T-helper 2 cell (primary cell): ENCODE measurements around the gene CBX4.
A peak's percentile ranks its signal among the peaks of the same experiment; 100 is the strongest.

Experiments
- DNase-seq, 5 experiments: peaks; one replicate each; pipeline versions ENCODE4 v3.0.0 to v3.0.0-alpha.2; 2012 to 2022

The CBX4 gene

DNA sequence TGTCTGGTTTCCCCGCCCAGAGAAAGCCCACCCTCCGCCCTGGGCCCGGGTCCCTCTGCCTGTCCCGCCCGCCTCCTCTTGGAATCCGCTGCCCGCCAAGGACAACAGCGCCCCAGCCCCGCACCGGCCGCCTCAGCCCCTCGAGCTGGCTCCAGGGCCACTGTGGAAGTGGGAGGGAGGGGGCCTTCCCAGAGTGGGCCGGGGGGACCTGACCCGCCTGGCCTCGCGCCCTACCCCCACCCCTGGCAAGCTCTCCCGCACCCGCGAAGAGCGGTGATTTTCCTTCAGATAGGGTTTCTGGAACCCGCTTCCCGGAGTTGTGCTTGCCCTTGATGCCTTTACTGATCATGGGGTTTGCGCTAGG, 40.1 kb downstream of the CBX4 start:
- DNase-seq = no peak

DNA sequence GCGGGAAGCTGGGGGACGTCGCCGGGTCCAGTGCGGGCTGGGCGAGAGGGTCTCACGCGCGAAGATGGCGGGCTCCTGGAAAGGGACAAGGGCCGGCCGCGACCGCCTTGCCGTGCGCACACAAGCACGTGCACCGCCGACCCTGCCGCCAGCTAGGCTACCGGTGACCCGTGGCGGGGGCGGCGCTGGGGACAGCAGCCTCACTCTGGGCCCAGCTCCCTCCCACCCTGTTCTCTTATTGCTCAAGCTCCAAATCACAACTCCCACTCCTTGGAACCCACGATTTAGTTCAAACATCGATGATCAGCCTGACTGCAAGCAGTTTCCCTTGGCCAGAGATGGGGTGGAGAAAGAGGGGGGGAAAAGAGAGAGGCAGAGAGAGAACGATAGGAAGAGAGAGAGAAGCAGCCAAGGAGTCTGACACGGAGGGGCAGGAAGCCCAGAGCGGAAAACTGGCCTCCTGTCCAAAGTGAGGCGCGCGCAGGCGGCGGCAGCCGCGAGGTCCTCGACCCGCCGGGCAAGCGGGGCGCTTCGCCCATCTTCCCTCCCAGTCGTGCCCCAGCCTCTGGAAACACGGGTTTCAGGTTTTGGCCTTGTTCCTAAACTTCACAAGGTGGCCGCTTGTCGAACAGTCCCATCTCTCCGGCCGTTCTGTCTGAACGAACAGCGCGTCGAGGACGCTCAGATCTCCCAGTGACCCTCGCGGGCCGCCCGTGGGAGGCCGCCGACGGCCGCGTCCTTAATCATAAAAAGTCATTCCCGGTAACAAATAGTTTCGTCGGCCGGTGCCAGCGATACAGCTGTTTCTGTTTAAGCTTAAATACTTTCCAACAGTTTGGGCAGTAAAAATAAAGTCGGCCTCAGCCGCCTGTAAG, 40.7 kb downstream of the CBX4 start:
- DNase-seq = no peak

DNA sequence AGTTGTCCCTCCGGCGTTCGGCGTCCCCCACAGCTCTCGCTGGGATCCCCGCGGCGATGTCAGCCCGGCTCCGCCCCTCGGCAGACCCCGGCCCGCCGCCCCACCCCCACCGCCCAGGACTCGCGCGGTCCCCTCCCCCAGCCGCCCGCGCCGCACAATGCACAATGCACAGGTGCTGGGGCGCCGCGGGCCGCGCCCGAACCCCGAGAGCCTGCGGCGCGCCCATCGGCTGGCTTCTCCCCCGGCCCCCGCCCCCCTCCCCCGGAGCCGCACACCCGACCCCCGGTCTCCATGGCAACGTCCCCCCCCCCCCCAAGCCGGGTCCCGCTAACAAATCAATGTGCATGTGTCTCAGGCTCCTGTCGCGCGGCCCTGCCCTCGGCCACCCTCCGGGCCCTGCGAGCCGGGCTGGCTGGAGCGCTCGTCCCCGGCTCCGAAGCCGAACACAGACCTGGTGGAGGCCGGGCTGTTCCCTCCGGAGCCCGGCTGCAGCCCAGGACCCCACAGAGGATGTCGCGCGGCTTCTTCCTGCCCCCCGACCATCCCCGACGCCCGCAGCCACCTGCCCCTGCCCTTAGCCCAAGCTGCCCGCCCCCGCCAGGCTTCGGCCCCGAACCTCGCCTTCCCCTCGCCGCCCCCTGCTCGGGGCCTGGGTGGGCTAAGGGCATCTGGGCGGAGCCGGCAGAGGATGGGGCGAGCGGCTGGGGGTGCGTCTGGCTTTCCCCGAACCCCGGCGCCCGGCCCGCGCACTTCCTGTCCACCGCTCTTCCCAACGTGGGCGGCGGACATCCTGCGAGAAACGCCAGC, 41.5 kb downstream of the CBX4 start:
- no peak for DNase-seq

DNA sequence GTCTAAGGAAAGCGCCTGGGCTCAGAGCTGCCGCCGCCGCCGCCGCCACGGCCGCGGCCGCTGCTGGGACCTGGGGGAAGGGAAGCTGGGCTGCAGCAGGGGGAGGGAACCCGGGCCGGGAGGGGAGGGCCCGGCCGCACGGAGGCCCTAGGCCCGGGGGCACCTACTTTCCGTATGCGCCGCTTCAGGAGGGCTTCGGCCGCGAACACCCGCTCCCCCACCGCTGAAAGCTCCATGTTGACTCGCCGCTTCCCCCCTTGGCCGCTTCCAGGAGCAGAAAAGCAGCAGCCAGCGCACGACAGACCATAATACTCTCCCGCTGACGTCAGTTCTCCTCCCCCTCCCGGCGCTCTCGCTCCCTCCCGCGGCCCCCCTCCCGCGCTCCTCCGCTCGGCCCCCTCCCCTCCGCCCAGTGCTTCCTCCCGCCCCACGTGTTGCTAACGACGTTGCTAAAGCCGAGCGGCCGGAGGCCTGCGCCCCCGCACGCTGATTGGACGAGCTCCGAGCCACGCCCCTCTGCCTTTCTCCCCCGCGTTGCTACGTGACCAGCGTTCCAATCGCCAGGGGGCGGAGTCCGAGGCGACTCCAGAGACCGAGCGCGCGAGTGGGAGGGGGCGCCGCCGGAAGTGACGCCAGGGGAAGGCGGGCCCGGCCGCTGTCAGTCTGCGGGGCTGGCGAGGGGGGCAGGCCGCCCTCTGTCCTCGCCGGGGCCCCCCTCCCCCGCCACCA, 42.3 kb downstream of the CBX4 start, which contains the start of gene CBX8:
CBX8 (minus strand) TSS at position 315 of the 729 bp plus-strand sequence; CDS start at position 236, 79 bp downstream.
- peak; percentile 97 to 100 (median 99) for DNase-seq

DNA sequence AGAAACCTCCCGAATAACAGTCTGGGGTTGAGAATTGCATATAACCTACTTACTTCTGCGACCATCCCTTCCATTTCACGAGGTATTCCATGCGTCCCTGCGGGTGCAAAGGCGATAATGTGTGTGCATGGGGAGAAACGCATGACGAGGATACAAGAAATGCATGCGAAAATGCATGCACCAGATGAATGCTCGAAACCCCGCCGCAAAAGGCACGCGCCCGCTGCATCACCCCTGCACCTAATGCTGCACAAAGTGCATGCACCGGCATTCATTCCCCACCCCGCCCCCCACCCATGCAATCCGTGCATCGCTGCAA, 42.8 kb downstream of the CBX4 start:
- DNase-seq = no peak

DNA sequence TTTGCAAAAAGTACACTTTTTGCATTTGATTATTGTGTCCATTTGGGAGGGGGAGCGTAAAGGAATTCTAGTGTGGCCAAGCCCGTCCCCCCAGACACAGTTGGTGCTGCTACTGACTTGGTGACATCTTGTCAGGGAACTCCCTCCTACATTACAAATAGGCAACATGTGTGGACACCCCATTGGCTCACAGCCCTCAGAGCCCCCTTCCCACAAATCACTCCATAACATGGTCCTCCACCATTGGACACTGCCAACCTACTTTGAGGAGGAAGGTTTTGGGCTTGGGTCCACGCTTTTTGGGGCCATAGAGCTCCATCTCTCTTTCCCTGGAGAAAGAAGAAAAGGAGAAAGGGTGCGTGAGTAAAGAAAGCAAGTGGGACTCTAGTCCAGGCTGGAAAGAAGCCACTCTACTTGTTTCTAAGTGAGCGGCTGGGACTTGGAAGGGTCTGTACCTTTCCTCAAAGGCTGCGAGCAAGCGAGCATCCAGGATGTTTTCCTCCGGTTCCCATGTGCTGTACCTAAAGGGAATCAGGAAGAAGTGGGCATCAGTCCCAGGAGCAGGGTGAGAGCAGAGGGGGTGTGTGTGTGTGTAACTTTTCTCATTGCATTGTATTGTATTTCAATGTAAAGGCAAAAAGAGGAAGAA, 43.3 kb downstream of the CBX4 start:
- DNase-seq = no peak

DNA sequence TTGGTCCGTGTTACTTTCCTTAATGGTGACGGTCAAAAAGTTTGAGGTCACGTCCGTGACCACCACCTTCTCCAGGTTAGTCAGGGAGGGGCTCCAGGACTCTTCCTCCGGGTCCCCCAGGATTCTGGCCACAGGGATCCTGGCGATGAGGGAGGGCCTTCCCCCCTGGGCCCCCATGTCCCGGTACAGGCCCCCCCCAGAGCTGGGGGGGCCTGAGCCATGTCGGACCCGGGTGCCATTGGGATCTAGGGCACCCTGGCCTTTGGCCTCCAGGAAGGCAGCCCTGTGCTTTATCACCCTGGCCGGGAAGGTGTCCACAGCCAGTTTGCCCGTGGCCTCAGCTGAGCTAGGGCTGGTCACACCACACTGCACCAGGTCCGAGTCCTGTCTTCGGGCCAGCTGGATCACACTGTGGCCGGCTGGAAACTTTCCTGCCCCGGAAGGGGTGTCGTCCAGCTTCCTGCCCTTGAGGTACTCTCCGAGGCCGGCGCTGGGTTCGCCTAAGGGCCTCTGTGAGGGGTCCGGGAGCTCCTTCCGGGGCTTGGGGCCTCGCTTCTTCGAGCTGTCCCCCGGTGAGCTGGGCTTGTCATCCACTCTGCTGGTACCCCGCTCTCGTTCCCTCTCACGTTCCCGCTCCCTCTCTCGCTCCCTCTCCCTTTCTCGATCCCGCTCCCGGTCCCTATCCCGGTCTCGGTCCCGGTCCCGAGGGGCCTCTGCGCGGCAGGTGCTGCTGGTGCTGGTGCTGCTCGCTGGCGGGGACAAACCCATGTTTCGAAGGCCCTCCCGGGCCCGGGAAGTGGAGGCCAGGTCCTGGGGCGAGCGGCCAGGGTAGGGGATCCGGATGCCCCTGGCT, 44.4 kb downstream of the CBX4 start:
- DNase-seq = no peak

DNA sequence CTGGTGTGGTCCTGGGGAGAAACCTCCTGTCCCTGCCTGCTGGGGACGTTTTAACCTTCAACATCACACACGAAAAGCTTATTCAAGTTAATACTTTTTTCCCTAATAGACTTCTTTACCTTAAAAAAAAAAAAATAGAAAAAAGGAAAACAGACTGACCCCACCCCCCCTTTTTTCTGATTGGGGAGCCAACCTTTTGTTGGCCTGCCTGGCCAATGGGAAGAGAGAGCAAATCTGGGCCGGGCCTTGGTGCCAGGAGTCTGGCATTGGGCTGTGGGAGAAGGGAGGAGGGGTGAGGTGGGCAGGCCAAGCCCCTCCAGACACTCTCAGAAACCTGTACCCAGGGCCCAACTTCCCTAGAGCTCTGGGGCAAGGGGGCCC, 45.3 kb downstream of the CBX4 start:
- DNase-seq = no peak

DNA sequence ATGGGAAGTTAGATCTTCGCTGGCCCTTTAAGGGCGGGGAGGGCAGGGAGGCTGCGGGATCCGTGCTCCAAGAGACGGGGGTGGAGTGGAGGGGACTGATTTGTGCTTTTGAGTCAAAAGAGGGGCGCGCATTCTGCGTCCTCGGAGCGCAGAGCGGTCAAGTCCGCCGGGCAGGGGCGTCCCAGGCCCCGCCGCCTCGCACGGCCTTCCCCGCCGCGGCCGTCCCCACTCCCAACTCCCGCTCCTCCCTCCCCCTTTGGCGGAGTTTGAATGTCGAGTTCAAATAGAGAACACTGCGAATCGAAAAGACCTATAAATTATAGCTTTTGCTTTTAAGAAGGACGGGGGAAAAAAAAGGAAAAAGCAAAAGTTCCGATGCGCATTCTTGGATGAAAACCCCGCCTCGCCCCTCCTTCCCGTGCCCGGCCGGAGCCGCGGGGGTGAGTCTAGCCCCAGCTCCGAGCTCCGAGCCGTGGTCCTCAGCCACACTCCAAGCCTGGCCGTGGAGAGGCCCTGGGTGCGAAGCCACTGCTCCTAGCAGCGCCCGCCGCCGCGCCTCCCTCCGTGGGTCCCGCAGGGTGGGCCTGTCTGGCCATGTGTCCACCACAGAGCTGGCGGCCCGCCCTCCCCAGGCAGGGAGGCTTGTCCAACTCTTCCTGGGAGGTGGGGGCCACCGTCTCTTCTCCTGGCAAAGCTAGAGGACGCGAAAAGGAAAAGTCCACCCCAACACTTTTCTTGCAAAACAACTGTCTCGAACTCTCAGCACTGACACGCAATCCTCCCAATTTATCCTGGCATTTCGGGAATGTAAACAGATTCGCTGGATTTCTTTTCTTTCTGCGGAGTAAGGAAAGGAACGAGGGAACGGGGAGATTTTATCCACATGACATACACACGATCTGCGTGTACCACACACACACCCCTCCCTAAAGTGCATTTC, 46.0 kb downstream of the CBX4 start:
- DNase-seq = no peak

DNA sequence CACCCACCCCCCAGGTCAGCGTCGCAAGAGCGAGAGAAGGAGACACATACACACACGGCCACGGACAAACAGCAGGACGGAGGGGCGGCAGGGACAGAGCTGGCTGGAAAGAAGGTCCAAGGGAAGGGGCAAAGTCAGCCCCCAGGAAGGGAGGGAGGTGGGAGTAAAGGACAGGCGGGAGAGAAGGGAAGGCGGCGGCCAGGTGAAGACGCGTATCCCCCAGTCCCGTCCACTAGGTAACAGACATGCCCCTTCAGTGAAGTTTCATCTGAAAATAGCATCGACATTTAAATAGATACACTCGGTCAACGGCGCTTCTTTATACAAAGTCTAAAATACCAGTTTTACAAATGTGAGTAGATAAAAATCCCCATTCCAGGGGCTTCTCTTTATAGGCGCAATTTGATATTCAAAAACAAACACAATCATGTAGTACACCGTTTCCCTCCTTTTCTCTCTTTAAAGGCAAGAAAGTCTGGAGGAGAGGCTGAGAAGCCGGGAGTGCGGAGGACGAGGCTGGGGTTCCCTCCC, 46.8 kb downstream of the CBX4 start:
- no peak for DNase-seq

DNA sequence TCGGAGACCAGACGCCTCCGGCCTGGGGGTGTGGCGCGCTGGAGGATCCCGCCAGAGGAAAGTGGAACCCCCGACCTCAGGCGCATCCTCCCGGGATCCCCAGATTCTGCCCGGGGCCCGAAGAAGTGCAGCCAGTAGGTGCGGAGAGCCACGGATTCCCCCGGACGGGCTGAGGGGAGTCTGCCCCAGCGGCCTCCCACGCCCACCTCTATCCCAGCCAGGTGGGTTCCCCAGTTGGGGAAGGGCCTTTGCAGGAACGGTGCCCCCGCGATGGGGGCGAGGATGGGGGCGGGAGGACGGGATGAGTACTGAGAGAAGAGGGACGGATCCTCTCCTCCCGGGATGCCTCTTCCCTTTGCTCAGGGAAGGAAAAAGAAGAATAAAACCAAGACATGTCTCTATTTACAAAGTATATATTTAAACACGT, 47.5 kb downstream of the CBX4 start:
- no peak for DNase-seq

DNA sequence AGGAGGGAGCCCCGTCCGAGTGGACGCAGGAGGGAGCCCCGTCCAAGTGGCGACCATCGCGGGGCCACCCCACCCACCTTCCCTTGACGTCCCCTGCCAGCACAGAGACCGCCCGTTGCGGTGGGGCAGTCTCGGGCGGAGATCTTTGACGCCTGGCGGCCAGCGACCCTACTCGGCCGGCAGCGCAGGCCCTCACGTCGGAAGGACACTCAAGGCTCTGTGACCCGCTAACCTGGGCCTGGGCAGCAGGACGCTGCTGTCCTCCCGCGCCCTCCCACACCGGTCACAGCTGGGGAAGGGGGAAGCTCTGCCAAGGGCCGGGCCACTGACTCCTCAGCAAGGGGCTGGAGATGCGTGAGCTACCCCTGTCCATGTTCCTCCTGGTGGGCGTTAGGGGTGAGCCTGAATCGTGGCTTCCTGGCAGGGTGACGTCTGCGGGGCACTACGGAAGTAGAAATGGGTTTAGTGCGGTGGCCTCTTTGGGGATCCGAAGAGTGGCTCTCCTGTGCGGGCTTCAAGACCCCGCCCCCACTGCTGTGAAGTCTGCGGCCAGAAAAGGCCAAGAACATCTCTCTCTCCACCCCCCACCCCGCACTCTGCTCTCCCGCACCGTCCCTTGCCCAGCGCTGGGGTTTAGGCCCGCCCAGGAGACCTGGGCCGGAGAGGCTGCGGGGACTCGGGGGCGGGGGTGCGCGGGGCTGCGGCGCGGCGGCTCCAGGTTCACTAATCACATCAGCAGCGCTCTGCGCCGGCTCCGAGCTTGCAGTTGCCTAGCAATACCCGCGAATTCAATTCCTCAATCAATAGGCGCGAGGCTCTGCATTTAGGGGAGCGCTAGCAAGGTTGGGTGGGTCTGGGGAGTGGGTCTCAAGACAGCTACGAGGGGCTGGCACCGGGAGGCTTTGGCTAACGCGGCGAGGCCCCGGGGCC, 48.2 kb downstream of the CBX4 start:
- no peak for DNase-seq

DNA sequence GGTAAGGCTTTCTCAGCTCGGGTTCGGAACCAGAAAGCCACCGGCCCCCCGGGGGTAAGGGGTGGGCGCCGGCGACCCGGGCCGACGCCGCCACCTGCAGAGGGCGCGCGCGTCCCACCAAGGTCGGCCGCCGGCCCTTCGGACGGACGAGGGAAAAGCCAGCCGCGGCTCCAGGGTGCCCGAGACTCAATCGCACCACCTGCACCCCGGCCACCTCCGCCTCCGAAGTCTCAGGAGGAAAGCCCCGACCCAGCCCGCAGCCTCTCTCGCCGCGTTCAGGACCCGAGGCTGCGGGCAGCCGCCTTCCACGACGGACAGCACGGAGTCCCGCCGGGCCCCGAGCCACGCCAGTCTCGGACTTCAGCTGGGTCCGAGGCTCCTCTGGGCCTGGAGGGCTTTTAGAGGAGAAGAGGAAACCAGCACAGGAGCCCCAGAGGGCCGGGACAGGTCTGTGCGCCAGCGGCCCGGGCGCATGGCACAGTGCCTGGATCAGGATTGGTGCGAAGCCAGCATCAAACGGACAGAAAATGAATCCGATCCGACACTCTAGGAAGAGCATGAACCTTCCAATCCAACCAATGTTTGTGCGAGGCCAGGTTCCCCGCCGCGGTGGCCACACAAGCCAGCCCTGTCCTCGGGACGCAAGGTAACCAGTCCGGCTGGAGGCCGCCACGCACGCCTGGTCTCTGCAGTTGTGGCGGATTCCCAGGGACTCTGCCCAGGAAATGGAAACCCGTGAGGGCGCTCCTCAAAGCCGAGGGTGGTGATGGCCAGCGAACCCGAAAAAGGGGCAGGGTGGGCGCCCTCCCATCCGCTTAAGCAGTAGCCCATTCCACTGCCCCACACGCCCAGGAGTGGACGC, 49.1 kb downstream of the CBX4 start:
- DNase-seq = no peak

DNA sequence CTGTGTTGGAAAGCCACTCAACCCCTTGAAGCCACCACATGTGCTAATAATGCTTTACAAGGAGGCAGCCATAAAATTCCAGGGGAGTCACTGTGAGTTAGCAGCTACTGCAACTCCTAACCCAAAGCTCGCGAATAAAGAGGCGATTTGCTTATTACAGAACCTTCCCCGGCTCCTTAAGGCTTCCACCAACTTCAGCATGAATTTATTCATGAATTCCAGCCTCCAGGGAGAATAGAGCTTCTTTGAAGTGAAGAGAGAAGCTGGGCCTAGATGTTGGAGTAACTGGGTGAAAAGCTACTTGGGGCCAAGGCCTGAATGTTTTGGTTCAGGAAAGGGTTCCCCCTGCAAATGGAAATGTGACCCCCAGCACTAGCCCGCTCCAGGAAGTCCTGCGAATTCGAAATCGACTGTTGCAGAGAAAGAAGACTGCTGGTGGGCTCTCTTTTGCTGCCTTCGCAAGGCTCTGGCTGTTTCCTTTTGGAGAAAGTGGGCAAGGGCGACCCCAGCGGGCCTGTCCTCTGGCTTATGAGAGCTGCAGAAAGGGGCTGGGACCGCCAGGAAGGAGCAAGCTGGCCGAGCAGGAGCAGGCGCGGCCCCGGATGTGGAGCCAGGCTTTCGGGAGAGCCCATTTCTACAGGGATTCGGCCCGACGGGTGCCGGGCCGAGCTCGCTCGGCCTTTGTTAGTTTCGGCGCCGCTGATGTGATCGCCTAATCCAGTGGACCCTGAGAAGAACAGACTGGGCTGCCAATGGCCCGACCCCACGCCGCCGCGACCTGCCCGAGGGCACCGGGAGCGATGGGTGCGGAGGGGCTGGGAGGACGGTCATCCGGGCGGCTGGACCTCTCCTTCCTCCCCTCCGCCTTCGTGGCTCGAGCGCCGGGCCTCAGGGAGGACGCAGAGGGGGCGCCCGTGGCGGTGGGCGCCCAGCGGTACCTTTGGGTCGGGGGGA, 50.0 kb downstream of the CBX4 start:
- no peak for DNase-seq

DNA sequence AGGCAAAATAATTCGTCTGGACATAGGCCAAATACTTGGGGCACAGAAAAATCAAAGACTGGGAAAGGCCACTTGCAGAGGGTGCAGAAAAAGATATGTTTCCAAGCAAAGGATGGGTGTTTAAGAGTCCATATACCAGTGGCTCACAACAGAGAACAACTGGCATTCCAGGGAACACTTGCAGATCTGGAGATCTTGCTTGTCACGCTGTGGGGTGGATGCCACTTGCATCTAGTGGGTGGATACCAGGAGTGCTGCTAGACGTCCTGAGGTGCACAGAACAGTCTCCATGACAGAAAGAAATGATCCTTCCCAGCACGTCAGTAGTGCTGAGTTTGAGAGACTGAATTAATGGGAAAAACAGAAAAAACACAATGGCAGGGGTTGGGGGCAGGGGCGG, 50.8 kb downstream of the CBX4 start:
- no peak for DNase-seq

DNA sequence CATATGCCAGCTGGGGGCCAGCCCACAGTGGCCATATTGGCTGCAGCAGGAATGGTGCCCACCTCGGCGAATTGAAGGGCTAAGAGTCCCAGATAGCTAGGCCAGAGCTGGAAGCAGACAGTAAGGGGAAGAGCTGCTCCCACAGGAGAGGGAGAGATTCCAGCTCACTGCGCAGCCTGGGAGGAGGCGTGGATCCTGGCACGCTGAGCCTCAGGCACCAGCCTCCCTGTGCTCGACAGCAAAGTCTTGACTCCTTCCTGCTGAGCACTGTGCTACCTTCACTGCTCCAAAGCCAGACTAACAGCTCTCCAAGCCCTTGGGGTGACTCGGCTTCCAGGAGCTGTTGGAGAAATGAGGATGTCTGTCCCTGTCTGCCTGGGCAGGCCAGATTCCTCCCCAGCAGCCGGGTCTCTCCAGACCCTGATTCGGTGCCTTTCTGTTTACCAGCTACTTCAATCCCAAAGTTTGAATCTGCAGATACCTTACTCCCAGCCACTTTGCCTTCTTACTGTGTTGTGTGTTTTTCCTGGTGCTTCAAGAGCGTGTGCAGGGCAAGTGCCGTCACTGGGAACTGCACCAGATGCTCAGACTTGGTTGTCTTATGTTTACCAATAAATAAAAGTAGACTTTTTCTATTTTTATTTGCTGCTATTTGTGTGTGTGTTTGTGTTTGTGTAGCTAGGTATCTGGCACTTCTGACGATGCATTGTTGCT, 52.2 kb downstream of the CBX4 start:
- DNase-seq = no peak
